GM18507 (cell line): ENCODE results near the gene NR1I3.
A peak's percentile ranks its signal among the peaks of the same experiment; 100 is the strongest.

Source experiments
- DNase-seq: peaks from one replicate; pipeline ENCODE4 v3.0.0; 2011; ENCODE audit warnings: low read depth; ENCODE audit not compliant: insufficient read length; ENCODE audit errors: extremely low spot score
- FAIRE-seq: peaks from 2 replicates; lab custom pipeline; 2011; peaks lifted over from hg19 to GRCh38; lab: Jason Lieb, UNC

NR1I3 gene

DNA sequence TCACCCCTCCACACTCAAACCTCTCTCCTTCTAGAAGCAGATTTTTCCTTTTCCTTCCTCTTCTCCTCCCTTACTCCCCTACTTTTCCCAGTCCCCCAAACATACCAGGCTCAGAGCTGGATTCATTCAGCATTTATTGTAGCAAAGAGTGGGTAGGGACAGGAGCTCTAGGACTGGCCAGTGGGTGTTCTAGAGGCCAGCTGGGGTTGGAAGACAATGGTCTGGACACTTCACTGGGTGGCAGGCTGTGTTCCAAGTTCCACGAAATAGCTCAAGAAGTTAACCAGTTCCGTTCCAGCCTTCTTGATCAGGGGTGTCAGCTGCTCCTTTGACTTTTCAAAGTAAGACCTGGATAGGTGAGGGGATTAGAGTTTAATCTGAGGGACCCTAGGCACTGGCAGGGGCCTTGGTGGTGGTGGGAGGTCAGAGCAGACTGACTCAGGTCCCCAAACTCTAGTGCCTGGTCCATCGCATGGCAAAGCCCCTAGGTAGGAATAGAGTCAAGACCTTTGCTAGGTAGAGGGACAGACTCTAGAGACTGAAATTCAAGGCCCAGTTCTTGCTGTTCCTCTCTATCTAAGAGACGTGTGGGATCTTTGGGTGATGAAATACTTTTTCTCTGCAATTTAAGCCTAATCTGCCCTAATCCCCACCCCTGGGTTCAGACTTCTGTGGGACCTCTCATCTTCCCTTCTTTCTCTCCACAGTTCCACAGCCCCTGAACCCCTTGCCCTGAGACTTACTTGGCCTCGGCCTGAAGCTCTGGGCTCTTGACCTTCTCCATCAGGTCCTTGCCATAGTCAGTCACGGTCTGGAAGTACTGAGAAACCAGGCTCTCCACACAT lies 15.6 kb downstream of the NR1I3 start:
- FAIRE-seq (no peak), DNase-seq (no peak)

GRCh38 chr1:161220002-161220401 lies 18.0 kb downstream of the NR1I3 start:
- DNase-seq (no peak), FAIRE-seq (no peak)

- DNase-seq (no peak), FAIRE-seq (no peak)
These were observed 18.7 kb downstream of the NR1I3 start for GRCh38 chr1:161219078-161219892.

- DNase-seq (no peak), FAIRE-seq (no peak)
These were observed 19.5 kb downstream of the NR1I3 start for GRCh38 chr1:161218301-161219077.

DNA sequence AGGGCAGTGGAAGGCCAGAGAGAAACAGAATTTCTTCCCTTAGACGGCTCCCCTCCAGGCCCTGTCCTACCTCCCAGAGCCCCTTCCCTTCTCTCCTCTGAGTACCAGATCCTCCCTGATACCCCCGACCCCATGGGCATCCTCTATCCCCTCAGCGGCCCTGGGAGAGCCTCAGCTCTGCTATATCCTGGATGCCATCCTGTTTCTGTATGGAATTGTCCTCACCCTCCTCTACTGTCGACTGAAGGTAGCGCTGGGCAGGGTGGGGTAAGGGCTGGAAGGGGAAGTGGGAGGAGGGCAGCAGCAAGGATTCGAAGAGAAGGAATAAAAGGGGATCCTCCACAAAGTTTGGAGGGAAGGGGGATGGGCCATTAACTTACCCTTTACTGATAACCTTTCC lies 20.2 kb downstream of the NR1I3 start:
- DNase-seq, result no peak
- FAIRE-seq, result no peak

- DNase-seq (peak; percentile 40), FAIRE-seq (peak; percentile 97)
These were observed 20.9 kb downstream of the NR1I3 start for GRCh38 chr1:161216945-161217712.

- no peak for FAIRE-seq
- no peak for DNase-seq
These were observed 22.9 kb downstream of the NR1I3 start, which contains the start of gene FCER1G for GRCh38 chr1:161215076-161215475. TSS of gene FCER1G (plus strand) at chr1:161215295. CDS start at chr1:161215322, 27 bp downstream.

GRCh38 chr1:161214369-161214768 lies 23.6 kb downstream of the NR1I3 start:
- no peak for DNase-seq
- no peak for FAIRE-seq

- peak; percentile 55 for DNase-seq
- FAIRE-seq, result peak; percentile 66
These were observed 28.1 kb downstream of the NR1I3 start for GRCh38 chr1:161209790-161210409.

GRCh38 chr1:161207173-161207572 lies 30.8 kb downstream of the NR1I3 start:
- FAIRE-seq (no peak), DNase-seq (no peak)

GRCh38 chr1:161206411-161207140 lies 31.4 kb downstream of the NR1I3 start:
- FAIRE-seq (no peak), DNase-seq (no peak)

GRCh38 chr1:161201836-161202712 lies 35.9 kb downstream of the NR1I3 start, which contains the start of gene NDUFS2:
TSS of gene NDUFS2 (plus strand) at chr1:161202367. CDS start at chr1:161202386, 19 bp downstream.
- peak; percentile 97 for FAIRE-seq

DNA sequence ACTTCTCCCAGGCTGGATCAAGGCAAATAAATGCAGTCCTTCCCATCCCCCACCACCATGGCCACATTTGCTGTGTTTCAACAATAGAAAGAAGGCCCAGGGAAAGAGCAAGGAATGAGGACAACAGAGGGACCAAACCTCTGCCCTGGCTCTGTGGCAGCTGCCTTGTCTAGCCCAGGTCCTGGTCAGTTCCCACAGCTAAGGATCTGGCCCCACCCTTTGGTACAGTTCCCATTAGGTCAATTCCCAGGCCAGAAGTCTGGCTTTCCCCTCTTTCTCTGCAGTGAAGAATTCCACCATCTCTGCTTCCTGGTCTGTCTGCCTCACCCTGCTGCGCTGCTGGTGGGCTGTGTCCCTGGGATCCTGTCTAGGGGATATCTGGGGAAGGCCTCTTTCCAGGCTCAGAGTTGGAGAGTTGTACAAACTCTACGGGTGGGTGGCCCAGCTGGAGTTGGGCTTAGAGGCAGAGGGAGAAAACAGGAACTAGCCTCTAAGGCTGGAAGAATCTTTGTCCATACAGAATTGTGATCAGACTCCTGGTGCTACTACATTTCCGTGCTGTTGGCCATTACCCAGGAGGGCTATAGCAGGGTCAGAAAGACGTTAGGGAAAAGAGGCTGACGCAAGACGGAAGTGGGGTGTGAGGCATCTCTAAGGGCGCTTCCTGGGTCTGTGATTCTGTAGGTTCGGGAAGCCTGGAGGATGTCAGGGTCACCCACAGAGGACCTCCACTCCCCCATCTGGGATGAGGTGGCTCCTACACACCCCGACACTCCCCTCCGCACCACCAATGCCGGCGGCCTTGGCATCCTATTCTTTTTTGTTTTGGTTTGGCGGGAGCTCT lies 36.8 kb downstream of the NR1I3 start:
- DNase-seq, result no peak
- FAIRE-seq, result no peak

More at GRCh38 chr1:161201836-161202712, 35.9 kb downstream of the NR1I3 start, which contains the start of gene NDUFS2:
- peak; percentile 90 for DNase-seq

- DNase-seq, result no peak
- no peak for FAIRE-seq
These were observed 37.5 kb downstream of the NR1I3 start for GRCh38 chr1:161200421-161200991.

DNA sequence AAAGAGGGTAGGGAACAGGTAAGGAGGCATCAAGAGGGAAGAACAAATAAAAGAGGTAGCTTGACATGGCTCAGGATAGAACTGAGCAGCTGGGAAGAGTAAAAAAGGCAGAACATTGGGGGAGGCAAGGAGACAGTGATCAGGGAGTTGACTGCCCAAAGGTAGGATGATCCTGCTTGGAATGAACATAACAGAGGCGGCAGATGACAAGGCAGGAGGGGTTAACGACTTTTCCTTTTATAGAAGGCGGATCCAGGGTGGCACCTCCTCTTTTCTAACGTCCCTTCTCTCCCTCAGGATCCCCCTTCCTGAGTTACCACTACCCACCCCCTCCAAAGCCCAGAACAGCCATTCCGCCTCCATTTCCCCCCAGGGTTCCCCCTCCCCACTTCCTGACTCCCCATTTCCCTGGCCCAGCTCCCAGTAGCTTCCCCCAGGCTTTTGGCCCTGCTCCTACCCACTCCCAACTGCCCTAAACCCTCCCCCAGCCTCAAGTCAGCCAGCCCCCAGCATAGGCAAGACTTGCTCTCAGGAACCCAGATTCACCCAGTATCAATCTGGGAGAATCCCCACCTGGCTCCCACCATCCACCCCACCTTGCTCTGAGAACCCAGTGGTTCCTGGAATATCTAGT lies 38.4 kb downstream of the NR1I3 start:
- FAIRE-seq (no peak), DNase-seq (no peak)
